Endothelial cell (in vitro differentiated cells): ENCODE results near the gene SLC7A4. TPM values are rescaled to one million over a fixed set of nuclear protein-coding genes. Genes with fewer than 3 reads are reported as not detected.

Experiments used
- DNase-seq: peaks from one replicate; pipeline ENCODE4 v3.0.0; 2021; ENCODE audit warnings: low spot score
- H3K27ac Mint-ChIP-seq: one replicate; pipeline ENCODE4 v1.8.0; 2021; ENCODE audit warnings: mixed read lengths, inconsistent platforms; ENCODE audit not compliant: unreplicated experiment
- H3K27me3 Mint-ChIP-seq: one replicate; pipeline ENCODE4 v1.8.0; 2021; ENCODE audit warnings: mild to moderate bottlenecking, moderate library complexity, mixed read lengths, inconsistent platforms; ENCODE audit not compliant: unreplicated experiment
- H3K36me3 Mint-ChIP-seq: one replicate; pipeline ENCODE4 v1.8.0; 2021; ENCODE audit warnings: mild to moderate bottlenecking, low read depth, mixed read lengths, inconsistent platforms; ENCODE audit not compliant: unreplicated experiment
- H3K4me1 Mint-ChIP-seq: one replicate; pipeline ENCODE4 v1.8.0; 2021; ENCODE audit warnings: mild to moderate bottlenecking, mixed read lengths, inconsistent platforms; ENCODE audit not compliant: unreplicated experiment
- H3K4me3 Mint-ChIP-seq: one replicate; pipeline ENCODE4 v1.8.0; 2021; ENCODE audit warnings: mild to moderate bottlenecking, mixed read lengths, inconsistent platforms; ENCODE audit not compliant: unreplicated experiment
- H3K9me3 Mint-ChIP-seq: one replicate; pipeline ENCODE4 v1.8.0; 2021; ENCODE audit warnings: mixed read lengths, inconsistent platforms; ENCODE audit not compliant: unreplicated experiment
- CTCF ChIP-seq: fragments of 200-600 bp; sonication (generic); IDR thresholded peaks from one replicate; pipeline ENCODE4 v1.5.0; 2021; ENCODE audit warnings: antibody characterized with exemption; ENCODE audit not compliant: unreplicated experiment
- total RNA-seq: library from RNA; stranded (reverse); fragmentation: NEBNext Ultra II Directional; extraction: Animal tissue kit (Norgen Biotek cat#: 25700); gene quantifications from one replicate; pipeline ENCODE4 v1.2.1, GENCODE V29; 2021; ENCODE audit not compliant: unreplicated experiment

SLC7A4 gene
- total RNA-seq, 1 donor from 2014 or later, result not detected

GRCh38 chr22:21025763-21026755, 6.3 kb downstream of the SLC7A4 start:
- H3K27me3 Mint-ChIP-seq, result peaks cover 11% of the 10 kb centered on the region

GRCh38 chr22:21025266-21025665, 7.1 kb downstream of the SLC7A4 start:
- Mint-ChIP-seq H3K27ac (no peak overlapping the region), H3K9me3 (no peaks in the 10 kb centered on the region), H3K4me1 (peaks cover 4% of the 10 kb centered on the region), H3K36me3 (no peaks in the 10 kb centered on the region), H3K4me3 (no peak overlapping the region), H3K27me3 (peaks cover 9% of the 10 kb centered on the region)
- DNase-seq, result no peak
- TF ChIP-seq CTCF, result no peak

More at GRCh38 chr22:21025763-21026755, 6.3 kb downstream of the SLC7A4 start:
- no peak overlapping the region for H3K27ac Mint-ChIP-seq
- H3K36me3 Mint-ChIP-seq, result no peaks in the 10 kb centered on the region
- DNase-seq, result no peak
- H3K4me3 Mint-ChIP-seq, result no peak overlapping the region
- H3K9me3 Mint-ChIP-seq, result no peaks in the 10 kb centered on the region
- H3K4me1 Mint-ChIP-seq, result peaks cover 4% of the 10 kb centered on the region
- TF ChIP-seq CTCF, result no peak

GRCh38 chr22:21022955-21023614, 9.3 kb downstream of the SLC7A4 start:
- peaks cover 4% of the 10 kb centered on the region for H3K4me1 Mint-ChIP-seq
- peaks cover 6% of the 10 kb centered on the region for H3K27me3 Mint-ChIP-seq
- TF ChIP-seq CTCF, result peak; percentile 18
- no peak overlapping the region for H3K4me3 Mint-ChIP-seq
- DNase-seq, result no peak
- H3K27ac Mint-ChIP-seq, result no peak overlapping the region
- peaks cover 4% of the 10 kb centered on the region for H3K36me3 Mint-ChIP-seq
- H3K9me3 Mint-ChIP-seq, result no peaks in the 10 kb centered on the region

- H3K4me3 Mint-ChIP-seq, result no peak overlapping the region
- H3K4me1 Mint-ChIP-seq, result peaks cover 4% of the 10 kb centered on the region
- H3K9me3 Mint-ChIP-seq, result no peaks in the 10 kb centered on the region
- no peak for DNase-seq
- H3K36me3 Mint-ChIP-seq, result peaks cover 4% of the 10 kb centered on the region
- no peak overlapping the region for H3K27ac Mint-ChIP-seq
- TF ChIP-seq CTCF, result no peak
- peaks cover 6% of the 10 kb centered on the region for H3K27me3 Mint-ChIP-seq
Observed at GRCh38 chr22:21022507-21022906, 9.9 kb downstream of the SLC7A4 start.
